Occipital lobe (tissue), 2 donors: ENCODE results near the gene ZNF692. TPM values are rescaled to one million over a fixed set of nuclear protein-coding genes. Genes with fewer than 3 reads are reported as not detected.

Experiments used
- DNase-seq: peaks from one replicate; lab custom pipeline; 2025; lab: John Stamatoyannopoulos, UW
- total RNA-seq: library from RNA; depleted of rRNA; stranded (reverse); fragments of >200 nt; gene quantifications from one replicate; pipeline ENCODE4 v1.2.3, GENCODE V29; 2014

The ZNF692 gene
- total RNA-seq, 1 donor from 2014 or later: 27.0 TPM

DNA sequence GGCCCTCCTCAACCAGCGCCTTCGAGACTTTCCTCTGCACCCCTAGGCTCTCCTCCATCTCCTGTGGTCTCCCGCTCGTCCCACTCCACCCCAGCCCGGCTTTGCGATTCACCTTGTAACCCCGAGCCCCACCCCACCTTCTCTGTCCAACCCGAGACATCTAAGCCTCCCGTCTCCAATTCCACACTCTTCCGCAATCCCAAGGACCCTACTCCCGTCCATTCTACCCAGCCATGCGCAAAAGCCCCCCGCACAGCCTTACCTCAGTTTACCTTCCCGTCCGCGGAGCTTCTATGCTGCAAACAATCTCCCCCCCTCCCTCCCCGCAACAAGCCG, 33.3 kb downstream of the ZNF692 start:
- DNase-seq: no peak

DNA sequence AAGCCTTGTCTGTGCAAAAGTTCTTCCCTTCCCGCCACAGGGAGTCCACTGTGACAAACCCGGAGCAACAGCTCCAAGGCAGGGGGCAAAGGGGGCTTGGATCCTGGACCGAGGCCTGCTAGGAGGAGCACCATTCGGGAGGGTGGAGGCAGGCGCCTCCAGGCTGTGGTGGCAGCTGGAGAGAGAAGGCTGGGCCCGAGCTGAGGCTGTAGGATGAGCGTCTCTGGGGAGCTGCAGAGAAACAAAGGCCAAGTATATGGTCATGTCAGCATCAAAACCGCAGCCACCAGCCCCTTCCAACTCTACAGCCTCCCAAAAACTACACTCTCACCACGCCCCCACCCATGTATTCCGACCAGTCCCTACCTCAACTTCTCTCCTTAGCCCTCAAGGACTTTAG, 33.7 kb downstream of the ZNF692 start:
- DNase-seq: no peak

- no peak for DNase-seq
Measured at GRCh38 chr1:248824701-248825100, 34.2 kb downstream of the ZNF692 start.

DNA sequence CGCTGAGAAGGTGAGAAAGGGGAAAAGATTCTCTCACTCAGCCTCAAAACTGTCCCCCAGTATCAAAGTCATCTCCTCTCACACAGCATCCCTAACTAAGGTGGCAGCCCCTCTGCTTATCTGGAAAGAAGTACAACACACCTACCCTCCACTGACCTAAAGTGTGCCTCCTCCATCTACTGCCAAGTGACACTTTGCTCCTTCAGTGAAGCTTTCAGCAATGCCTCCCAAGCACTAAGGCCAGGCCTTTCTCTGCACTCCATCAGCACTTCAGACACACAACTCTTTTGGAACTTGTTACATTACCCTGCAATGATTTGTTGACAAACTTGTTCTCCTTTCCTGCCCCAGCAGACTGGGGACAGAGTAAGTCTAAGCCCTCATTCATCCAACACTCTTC, 34.6 kb downstream of the ZNF692 start:
- DNase-seq: no peak

DNA sequence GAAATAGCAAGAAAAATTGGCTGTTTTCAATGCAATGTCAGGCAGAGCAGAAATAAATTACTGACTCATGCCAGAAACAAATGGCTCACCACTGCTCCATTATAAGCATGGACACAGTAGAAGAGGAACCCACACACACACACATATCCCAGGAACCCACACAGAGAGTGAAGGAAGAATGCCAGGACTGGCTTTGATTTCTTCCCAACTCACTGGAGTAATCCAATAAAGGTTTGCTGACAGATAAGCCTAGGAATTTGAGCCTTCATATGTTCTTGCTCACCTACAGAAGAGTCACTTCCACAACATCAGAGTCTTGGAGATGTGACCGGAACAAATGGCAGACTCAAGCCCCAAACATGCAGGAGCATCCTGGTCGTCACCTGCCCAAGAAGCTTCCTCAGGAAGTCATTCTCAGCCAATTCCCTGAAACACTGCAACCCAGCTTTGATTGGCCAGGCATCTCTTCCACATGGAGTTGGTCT, 35.3 kb downstream of the ZNF692 start:
- no peak for DNase-seq

DNA sequence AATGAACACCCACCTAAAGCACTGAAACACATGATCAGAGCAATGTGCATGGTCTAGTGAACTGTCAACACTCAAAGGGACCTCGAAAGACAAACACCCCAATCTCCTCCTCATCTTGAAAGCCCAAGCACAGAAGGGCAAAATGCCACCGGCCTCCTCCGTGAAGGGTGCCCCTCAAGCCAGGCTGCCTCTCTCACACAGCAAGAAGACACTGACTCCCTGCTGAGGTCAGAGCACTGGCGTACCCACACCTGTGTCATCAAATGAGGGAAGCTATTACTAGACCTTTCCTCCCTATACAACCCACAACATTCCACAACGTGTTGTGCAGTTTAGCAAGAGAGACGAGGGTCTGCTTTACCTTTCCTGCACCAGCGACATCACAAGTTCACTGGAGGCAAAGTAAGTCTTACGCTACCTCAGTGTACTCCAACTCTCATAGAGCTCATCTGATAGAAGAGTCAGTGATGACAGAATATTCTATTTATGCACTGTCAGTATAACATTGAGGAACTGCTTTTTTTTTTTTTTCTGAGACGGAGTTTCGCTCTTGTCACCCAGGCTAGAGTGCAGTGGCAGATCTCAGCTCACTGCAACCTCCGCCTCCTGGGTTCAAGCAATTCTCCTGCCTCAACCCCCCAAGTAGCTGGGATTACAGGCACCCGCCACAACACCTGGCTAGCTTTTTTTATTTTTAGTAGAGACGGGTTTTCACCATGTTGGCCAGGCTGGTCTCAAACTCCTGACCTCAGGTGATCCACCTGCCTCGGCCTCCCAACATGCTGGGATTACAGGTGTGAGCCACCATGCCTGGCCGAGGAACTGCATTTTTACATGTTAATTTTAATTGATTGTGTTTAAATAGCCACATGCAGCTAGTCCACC, 36.5 kb downstream of the ZNF692 start:
- no peak for DNase-seq

DNA sequence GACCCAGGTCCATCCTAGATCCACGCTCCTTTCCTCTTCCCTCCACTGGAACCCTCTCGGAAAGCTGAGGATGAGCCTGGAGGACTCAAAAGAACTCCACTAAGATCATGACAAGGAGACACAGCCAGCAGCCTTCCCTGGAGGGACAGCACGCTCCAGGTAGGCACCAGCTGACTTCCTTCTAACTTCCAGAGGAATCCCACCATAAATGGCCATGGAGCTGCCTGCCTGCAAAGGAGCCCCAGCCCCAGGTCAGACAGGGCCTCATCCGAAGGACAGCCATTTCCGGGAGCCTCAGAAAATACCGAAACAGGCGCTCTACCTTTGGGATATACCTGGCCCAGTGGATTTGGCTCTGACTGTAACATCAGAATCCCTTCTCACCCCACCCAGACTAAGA, 37.2 kb downstream of the ZNF692 start:
- DNase-seq: no peak

- no peak for DNase-seq
Measured at GRCh38 chr1:248821101-248821500, 37.8 kb downstream of the ZNF692 start.

DNA sequence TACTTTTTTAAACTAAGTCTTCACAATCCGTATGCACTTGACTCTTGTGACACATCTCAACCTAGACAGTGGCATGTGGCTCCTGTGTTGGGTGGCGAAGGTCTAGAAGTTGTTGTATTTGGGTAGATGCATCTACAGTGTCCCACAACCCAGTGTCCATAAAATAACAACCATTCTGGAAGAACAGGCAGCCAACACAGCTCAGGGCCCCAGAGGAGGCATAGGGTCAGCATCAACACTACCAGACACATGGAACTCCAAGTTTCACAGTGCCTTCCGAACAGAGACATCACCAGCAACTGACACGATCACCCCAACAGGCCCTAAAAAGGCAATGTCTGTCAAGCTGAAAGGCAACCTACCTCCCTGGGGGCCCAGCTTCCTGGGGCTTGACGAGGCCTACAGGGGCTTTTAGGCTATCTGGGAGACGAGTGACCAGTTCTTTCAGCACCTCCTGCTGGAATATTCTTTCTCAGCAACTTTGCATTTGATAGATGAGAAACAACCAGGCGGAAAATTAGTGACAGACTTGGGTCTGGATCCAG, 38.8 kb downstream of the ZNF692 start:
- DNase-seq: no peak

- DNase-seq: no peak
Measured at GRCh38 chr1:248818505-248819374, 40.1 kb downstream of the ZNF692 start.

GRCh38 chr1:248817065-248817464, 41.8 kb downstream of the ZNF692 start:
- no peak for DNase-seq

DNA sequence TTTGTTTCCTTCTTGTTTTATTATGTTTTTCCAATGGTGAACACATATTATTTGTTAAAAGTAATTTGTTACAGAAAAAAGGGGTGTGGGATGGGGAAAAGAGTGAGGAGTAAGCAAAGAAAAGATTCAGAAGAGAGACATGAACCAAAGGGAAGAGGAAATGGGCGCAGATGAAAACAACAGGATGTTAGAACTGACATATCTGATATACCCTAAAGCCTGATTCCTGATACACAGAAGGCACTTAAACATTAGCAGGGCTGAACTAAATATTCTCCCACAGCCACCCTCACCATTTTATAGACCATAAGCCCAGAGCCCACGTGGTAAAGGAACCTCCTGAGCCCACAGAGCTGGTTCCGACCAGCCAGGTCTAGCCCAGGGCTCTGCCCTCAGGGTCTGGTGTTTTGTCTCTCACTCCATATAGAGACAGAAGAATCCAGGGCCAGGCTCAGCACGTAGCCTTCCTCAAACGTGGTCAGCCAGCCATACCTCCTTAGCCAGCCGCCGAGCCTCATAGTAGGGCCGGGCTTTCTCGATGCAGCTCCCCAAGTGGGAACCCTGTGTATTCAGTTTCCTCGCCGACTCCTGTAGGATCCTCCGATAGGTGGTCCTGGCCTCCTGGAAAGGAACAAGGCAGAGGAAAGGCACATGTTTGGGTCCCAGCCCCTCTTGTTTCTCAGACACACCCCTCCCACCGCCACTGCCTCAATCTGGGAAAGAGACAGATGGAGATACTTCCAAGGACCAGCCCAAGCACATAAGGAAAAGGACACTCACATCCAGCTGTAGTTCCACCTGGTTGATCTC, 42.6 kb downstream of the ZNF692 start:
- no peak for DNase-seq

GRCh38 chr1:248815407-248816034, 43.4 kb downstream of the ZNF692 start:
- no peak for DNase-seq

DNA sequence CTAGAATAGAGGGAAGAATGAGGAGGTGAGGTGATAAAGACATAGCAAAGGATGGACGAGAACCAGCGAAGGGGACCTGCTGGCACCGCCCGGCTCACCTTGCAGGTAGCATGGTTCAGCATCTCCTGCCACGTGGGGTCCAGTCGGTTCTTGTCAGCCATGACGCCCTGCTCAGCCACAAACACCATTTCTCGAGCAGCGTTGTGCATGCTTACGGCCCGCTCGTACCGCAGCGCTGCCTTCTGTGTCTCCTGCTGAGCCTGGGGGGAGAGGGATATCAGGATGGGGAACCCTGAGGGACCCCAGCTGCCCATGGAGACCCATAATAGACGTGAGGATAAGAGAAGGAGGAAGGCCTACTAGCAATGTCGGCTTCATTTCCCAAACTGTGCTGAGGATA, 44.5 kb downstream of the ZNF692 start:
- no peak for DNase-seq

- DNase-seq: no peak
Measured at GRCh38 chr1:248813546-248813945, 45.3 kb downstream of the ZNF692 start.

DNA sequence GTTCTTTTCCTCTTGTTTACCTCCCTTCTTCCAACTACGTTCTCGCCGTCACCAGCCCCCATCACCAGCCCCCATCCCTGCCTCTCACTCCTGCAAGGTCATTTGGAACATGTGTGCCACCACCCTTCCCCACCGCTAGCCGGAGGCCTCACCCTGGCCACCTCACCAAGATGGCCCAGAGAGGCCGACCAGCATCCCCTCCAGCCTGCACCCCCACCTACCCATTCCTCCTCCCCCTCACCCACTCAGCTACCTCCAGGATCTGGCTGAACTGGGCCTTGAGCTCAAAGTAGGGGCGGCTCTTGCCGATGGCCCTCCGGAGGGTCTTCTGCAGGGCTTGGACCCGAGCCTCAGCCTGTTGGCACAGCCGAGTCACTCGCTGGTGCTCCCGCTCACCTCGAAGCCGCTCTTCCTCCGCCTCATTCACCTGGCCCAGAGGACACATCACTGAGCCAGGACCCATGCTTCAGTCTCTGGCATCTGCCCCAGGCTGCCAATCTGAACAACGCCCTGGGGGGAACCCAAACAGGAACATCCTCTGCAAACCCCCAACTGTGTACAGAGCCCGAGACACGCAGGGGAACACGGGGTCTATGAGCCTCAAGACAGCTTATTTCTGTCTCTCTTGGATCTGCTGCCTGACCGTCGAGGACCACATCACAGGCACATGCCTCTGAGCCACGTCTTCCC, 46.0 kb downstream of the ZNF692 start:
- no peak for DNase-seq

DNA sequence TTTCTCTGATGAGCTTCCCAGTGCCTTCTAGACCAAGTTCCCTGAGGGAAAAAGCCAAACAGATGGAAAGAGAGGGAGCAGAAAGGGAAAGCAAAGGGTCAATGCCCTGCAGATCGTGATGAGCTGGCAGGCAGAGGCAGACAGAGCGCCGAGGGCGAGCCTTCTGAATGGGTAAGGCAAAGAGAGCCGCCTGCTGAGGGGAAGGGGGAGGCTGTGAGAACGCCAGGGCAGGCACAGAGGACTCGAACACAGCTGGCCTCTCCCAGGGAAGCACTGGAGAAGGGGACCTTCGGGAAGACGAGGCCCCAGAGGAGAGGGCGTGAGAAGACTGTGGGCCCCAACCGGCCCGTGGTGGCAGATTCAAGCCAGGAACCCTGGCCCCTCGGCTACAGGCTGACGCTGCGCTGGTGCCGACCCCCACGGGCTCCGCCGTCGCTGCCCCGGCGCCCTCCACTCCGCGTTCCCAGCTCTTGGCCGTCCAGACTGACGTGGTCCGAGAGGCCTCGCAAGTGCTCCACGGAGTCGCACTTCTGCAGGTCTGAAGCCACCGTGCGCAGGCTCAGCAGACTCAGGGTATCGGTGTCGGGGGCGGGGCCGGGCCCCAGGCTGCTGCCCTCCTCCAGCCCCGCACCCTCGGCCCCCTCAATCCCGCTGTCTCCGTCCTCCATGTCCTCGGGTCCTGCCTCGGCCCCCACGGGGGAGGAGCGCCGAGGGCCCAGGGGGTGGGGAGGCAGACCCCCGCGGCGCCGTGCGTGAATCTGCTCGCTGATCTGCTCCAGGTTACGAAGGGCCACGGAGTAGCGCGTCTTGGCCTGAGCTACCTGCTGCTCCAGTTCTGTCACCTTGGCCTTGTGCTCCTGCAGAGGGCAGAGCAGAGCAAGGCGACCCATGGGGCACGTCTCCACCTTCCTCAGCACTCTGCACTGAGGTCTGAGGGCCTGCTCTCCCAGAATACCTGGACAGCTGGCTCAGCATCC, 47.1 kb downstream of the ZNF692 start:
- DNase-seq: no peak

GRCh38 chr1:248810727-248811513, 48.0 kb downstream of the ZNF692 start:
- no peak for DNase-seq
